NK-92 treated with Interleukin-12 subunit alpha and Interleukin-12 subunit beta, amount 100 ng/mL, for 24 hours (cell line): ENCODE measurements around the gene ARFGEF3.
"Not testable (repeated sequence)": the region's sequence is repeated elsewhere in the genome, so short reads cannot be mapped to it uniquely, and the experiment has no call there.

ENCODE experiments used
- DNase-seq: peaks from one replicate; lab custom pipeline; 2025; lab: John Stamatoyannopoulos, UW

Gene ARFGEF3

GRCh38 chr6:138211601-138212000 lies 49.9 kb downstream of the ARFGEF3 start:
- no peak for DNase-seq

- not testable (repeated sequence) for DNase-seq
Observed at GRCh38 chr6:138212530-138212929, 50.8 kb downstream of the ARFGEF3 start.

- DNase-seq: no peak
Observed at GRCh38 chr6:138215093-138215782, 53.5 kb downstream of the ARFGEF3 start.

- DNase-seq: no peak
Observed at GRCh38 chr6:138218449-138218848, 56.7 kb downstream of the ARFGEF3 start, which contains the start of gene PBOV1. Gene PBOV1, minus strand, starts transcription at chr6:138218491. Its CDS starts 96 bp downstream, at chr6:138218395.

GRCh38 chr6:138219398-138219797 lies 57.7 kb downstream of the ARFGEF3 start:
- no peak for DNase-seq

- DNase-seq: no peak
Observed at GRCh38 chr6:138219901-138220300, 58.2 kb downstream of the ARFGEF3 start.

- no peak for DNase-seq
Observed at GRCh38 chr6:138222901-138223546, 61.3 kb downstream of the ARFGEF3 start.

- no peak for DNase-seq
Observed at GRCh38 chr6:138225953-138226352, 64.2 kb downstream of the ARFGEF3 start.

- DNase-seq: no peak
Observed at GRCh38 chr6:138226700-138227315, 65.1 kb downstream of the ARFGEF3 start.

- no peak for DNase-seq
Observed at GRCh38 chr6:138227316-138227781, 65.6 kb downstream of the ARFGEF3 start.

- DNase-seq: no peak
Observed at GRCh38 chr6:138229072-138229471, 67.3 kb downstream of the ARFGEF3 start.

- DNase-seq: no peak
Observed at GRCh38 chr6:138229663-138230179, 68.0 kb downstream of the ARFGEF3 start.

GRCh38 chr6:138230221-138230620 lies 68.5 kb downstream of the ARFGEF3 start:
- no peak for DNase-seq

GRCh38 chr6:138230759-138231380 lies 69.1 kb downstream of the ARFGEF3 start:
- no peak for DNase-seq

GRCh38 chr6:138231381-138231886 lies 69.7 kb downstream of the ARFGEF3 start:
- DNase-seq: no peak

GRCh38 chr6:138234363-138234762 lies 72.6 kb downstream of the ARFGEF3 start:
- DNase-seq: no peak

GRCh38 chr6:138235205-138235604 lies 73.5 kb downstream of the ARFGEF3 start:
- no peak for DNase-seq

- no peak for DNase-seq
Observed at GRCh38 chr6:138235693-138236092, 74.0 kb downstream of the ARFGEF3 start.

GRCh38 chr6:138237463-138237862 lies 75.7 kb downstream of the ARFGEF3 start:
- DNase-seq: no peak

GRCh38 chr6:138238368-138238767 lies 76.6 kb downstream of the ARFGEF3 start:
- no peak for DNase-seq

GRCh38 chr6:138239774-138240173 lies 78.0 kb downstream of the ARFGEF3 start:
- no peak for DNase-seq
